Stimulated activated CD8-positive, alpha-beta memory T cell treated with anti-CD3 and anti-CD28 coated beads, Interleukin-7, amount 100 ng/mL, for 48 hours (primary cell): ENCODE results near the gene KCNN3.
"Not testable (repeated sequence)": the region's sequence is repeated elsewhere in the genome, so short reads cannot be mapped to it uniquely, and the experiment has no call there.

Experiments used
- DNase-seq, 2 donors: peaks; one replicate each; pipeline ENCODE4 v3.0.0-alpha.2; 2020; ENCODE audit warnings: low read depth in 1 of 2; ENCODE audit errors: extremely low read depth in 1 of 2

KCNN3 gene

DNA sequence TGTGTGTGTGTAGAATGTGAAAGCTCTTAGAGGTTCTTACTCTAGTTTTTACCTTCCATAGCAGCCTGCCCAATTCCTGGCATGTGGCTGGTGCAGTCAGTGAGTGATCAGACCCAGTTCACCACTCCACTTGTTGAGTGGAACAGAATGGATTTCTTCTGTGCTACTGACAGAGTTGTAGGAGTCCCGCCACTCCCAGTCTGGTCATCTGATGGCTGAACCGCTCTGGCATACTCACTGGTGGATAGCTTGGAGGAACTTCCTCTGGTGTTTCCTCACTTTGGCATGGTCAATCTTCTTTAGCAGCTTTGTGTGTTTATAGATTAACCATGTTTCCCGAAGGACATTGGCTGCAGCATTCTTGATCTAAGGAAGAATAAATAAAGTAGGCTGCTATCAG is 155.4 kb downstream of the KCNN3 start:
- DNase-seq = no peak

DNA sequence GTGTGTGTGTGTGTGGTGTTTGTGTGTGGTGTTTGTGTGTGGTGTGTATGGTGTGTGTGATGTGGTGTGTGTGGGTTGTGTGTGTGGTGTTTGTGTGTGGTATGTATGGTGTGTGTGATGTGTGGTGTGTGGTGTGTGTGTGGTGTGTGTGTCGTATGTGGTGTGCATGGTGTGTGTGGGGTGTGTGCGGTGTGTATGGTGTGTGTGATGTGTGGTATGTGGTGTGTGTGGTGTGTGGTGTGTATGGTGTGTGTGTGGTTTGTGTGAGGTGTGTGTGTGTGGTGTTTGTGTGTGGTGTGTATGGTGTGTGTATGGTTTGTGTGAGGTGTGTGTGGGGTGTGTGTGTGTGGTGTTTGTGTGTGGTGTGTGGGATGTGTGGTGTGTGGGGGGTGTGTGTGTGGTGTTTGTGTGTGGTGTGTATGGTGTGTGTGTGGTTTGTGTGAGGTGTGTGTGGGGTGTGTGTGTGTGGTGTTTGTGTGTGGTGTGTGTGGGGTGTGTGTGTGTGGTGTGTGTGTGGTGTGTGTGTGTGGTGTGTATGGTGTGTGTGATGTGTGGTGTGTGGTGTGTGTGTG is 155.9 kb downstream of the KCNN3 start:
- DNase-seq = no peak

DNA sequence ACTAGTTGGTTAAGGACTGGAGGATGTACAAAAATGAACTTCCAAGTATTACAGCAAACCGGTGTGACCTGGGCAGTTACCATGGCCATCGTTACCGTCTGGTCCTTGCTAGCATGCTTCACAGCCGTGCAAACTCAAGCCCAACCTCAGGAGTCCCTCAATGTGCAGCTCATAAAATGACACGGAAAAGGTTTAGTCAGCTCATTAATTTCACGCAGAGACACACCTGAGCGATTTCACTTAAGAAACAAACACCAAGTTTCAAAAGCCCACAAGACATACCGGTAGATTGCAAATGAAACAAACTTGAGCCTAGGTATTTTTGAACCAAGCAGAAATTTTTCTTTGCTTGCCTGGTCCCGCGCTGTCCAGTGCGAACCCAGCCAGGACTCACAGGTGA is 157.1 kb downstream of the KCNN3 start:
- no peak for DNase-seq

DNA sequence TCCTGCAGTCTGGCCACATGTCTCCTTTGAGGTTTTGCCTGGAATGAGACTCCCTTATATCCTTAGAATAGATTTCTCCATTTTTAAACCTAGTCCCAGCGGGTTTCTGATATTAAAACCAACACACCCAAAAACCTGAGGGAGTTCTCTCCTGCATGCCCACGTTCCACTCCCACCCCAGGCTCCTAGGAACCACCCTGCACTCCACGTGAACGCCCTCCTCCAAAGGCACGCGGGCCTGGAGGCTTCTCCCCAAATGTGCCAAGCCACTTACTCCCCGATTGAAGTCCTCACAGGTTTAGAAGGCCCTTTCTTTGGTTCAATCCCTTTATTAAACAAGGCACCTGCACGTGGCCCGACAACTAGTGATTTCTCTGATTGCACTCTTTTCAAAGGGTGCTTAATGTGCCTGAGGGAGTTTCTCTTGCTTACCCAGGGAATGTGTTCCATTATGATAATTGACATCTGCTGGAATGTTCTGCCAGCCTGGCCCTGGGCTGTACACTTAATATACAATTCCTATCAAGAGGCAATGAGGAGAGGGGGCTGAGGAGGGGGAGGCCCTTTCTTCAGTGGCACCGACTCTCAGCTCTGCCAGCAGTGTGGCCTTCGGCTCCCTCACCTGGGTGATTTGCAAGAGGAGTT is 157.8 kb downstream of the KCNN3 start:
- no peak for DNase-seq

DNA sequence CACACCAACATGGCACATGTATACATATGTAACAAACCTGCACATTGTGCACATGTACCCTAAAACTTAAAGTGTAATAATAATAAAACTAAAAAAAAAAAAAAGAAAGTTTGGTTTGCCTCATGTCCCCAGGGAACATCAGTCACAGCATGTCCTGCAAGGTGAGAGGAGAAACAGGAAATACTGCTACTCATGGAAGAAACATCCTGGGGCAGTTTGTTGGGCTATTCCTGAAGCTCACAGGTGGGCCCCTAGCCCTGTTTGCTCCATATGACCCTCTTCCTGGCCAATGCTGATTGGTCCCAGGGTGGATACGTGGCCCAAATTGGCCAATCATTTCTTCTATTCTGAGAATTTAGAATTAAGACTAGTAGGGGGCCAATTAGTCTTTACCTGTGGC is 158.7 kb downstream of the KCNN3 start:
- DNase-seq = no peak

DNA sequence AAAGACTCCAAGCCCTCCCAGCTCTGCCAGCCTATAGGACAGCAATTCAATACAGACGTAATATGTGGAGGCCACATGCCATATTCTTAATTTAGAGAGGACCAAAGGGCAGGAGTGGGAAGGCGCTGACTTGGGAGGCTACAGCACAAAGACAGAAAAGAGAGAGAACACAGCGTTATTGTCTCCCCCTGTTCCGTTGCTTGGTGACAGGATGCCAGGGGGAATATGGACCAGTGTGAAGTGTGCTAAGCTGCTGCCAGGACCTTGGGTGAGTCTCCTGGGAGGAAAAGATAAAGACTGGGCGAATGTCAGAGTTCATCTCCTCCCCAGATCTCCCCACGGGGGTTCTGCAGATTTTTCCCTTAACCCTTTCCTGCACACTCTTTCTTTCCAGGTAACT is 160.0 kb downstream of the KCNN3 start:
- DNase-seq = no peak

DNA sequence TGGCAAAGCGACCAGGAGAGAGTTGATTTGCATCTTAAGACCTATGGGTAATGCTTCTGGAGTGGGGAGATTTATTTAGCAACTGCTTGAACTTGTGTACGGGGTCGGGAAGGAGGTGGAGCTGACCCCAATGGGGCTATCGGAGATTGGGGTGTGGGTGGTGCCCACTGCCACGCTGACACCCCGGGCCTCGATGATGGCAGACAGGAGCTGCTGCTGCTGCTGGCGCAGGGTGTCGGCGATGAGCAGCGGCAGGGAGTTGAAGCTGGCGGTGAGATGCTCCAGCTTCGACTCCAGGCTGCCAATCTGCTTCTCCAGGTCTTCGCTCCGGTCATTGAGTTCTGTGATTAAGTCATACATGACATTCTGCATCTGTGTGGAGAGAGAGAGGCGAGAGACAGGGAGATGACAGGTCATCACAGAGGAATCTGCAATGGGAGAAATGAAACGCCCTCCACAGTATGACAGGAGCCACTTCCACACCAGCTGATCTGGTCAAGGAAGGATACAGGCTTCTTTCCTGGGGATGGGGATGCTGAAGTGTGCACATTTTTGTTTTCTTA is 162.1 kb downstream of the KCNN3 start:
- no peak for DNase-seq

DNA sequence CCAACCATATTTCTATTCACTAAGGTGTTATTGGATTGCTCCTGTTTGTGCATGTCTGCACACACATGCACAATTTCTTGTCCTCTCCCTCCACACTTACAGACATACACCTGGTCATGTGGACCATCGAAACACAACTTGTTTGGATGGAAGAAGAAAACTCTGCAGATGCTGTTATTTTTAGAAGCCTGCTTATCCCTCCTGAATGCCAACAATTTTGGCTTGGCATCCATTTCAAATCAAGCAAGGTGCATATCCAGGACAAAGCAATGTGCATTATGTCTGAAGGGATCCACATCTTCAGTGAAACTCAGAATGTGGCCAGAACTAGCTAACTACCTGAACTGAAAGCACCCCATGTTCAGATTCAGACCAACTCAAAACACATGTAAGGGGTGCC is 163.2 kb downstream of the KCNN3 start:
- no peak for DNase-seq

DNA sequence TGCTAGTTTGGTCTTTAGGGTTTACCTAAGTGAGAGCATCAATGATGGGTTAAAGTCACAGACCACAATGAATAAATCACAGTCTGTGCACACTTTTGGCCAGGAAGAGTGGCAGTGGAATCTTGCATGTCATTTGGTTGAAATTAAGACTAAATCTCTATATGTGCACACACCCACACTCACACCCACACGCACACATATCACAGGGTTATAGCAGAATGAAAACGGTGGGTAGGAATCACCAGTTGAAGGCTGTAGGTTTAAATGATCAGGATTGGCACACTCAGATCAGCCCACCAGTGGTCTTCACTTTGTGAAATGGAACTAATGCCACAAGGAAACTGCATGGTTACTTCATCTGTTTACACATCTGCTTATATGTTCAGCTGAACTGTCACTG is 164.5 kb downstream of the KCNN3 start:
- DNase-seq = no peak

DNA sequence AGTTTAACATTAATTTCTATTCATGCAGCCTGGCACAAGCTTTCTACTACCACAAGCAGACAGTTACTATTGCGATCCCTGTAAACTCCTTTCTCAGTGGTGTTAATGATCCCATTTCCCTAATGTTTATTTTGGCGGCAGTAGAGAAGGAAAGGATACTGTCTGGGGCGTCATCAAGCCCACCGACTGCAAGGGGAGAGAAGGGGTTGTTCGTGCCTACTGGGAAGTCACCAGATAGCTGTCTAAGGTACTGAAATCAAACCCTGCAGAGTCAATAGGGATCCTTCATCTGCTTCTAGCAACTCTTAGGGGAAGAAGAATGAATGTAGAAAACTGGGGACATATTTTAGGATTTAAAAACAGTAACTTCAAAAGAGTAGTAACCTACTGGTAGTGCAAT is 166.9 kb downstream of the KCNN3 start:
- no peak for DNase-seq

DNA sequence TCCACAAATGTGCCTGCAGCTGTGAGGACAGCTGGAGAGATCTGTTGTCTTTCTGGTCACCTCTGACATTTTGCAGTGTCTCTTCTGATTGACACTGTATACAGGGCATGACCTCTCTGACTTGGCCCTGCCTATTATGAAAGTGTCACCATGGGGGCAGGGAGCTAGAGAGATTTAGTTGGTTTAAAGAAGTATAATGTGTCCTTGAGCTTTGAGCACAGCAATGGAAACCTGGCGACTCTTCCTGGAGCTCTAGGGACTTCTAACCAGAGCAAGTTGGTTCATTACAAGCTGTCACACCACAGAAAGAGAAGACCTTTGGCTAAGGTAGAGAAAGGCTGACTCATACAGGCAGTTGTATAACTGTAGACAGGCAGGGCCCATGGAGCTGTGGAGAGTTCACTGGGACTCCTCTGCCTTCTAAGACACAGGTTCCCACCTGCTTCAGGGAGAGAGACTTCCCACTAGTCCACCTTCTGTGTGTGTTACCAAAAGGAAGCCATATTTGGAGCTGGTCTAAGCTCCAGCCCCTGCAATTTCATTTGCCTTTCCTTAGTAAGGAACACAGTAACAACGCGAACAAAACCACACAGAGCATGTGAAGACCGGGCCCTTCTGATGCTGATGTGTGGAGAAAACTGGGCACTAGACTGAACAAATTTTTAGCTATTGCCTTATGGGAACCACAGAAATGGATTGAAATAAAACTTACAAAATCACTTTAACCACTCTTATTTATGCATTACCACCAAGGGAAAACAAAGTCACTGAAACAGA is 171.6 kb downstream of the KCNN3 start:
- no peak for DNase-seq

DNA sequence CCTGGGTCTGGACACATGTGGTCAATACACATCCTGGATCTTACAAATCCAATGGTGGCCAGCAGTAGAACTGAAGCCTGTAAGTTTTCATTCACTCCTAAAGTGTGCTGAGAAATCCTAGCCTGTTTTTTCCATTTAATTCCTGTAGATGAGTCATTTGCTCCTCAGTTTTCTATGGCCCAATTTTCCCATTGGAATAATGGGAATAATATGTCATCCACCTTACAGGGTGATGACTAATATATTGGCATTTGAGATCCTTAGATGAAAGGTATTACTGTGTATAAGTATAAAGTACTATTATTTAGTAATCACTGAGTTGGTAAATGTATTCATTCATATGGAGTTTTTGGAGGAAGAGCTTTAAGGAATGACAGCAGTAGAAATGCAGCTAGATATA is 172.4 kb downstream of the KCNN3 start:
- DNase-seq = no peak

DNA sequence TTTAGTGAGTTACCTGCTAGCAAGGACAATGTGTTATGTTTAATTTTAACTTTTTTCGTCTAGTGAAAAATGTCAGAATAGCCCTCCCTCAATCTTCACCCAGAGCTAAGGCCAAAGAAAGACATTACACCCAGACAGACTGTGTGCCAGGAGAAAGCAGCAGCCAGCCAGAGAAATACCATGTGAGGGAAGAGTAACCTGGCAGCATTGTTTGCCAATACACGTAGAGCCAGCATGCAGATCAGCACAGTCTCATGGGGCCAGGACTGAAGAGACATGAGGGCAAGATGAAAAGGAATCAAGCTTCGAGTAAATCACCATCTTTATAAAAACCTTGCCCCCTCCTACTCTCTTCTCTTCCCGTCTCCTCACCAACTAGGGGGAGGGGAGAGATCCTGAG is 173.6 kb downstream of the KCNN3 start:
- DNase-seq = no peak

DNA sequence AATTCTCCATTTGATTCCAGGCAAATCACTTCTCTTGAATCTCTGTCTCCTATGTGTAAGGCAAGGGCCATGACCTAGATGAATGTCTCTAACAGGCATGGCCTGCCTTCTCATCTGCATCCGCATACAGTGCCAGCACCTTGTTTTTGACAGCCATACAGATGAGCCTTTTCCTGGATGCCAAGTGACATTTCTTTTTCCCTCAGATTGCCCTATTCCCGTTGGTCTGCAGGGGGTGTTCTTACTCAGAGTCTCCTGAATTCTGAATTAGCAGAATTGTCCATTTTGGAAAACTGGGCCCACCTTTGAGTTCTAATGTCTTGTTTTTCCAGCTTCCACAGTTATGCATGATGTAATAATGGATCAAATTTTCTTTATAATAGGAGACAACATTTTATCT is 174.1 kb downstream of the KCNN3 start:
- DNase-seq = no peak

DNA sequence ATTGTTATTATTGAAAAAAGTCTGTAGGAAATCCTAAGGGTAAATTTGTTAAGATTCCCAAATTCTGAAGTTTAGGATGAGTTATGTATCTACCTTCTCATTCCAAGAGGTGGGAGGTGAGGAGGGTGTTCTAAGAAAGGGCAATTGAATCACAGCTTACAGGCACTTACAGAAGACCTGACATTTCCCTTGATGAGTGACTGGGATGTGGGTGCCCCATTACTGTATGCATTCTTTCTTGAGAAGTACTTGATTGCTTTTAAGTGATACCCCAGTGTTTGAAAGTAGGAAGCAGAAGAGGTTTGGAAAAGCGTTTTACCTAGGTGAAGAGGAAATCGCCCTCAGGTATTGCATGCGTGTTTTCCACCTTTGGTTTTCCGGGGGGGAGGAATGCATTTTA is 175.1 kb downstream of the KCNN3 start:
- no peak for DNase-seq

DNA sequence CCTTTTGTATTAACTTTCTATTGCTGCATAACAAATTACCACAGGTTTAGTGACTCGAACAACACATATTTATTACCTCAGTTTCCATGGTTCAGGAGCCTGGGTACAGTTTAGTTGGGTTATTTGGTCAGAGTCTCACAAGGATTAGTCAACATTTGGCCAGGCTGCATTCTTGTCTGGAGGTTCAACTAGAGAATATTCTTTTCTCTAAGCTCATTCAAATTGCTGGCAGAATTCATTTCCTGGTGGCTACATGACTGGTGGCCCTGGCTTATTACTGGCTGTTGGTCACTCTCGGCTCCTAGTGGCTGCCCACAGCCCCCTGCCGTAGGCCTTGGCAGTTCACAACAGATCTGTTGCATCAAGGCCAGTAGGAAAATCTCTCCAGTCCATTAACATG is 181.0 kb downstream of the KCNN3 start:
- no peak for DNase-seq

DNA sequence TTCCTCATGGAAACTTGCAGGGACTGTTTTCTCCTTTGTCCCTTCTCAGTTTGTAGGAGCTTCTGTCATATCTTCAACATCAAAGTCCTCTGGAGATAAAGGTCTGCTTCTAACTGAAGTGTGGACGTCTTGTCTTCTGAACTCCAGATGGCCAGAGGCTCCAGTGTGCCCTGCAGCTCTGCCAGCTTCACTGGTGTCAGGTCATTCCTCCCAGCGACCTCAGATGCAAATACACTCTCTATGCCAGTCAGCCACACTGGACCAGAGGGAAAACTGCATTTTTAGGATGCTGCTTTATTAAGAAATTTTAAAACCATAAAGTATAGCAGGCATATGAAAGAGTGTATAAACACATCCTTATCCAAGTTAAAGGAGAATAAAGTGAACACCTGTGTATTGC is 183.6 kb downstream of the KCNN3 start:
- no peak for DNase-seq

DNA sequence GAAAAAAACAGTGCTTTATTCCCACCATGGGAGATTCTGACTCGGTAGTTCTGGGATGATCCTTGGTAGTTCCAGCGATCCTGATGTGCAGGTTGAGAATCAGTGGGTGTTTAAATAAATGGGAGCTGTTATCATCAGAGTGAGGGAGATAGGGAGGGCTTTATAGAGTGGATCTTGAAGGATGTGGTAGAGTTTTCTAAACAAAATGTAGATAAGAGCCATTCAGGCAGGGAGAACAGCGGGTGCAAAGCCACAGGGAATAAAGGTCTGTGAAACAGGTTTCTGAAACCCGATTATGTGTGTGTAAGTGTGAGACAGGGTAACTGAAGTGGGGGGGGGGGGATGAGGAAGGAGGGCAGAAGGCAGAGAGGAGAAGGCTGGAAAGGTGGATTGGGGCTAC is 186.3 kb downstream of the KCNN3 start:
- no peak for DNase-seq

DNA sequence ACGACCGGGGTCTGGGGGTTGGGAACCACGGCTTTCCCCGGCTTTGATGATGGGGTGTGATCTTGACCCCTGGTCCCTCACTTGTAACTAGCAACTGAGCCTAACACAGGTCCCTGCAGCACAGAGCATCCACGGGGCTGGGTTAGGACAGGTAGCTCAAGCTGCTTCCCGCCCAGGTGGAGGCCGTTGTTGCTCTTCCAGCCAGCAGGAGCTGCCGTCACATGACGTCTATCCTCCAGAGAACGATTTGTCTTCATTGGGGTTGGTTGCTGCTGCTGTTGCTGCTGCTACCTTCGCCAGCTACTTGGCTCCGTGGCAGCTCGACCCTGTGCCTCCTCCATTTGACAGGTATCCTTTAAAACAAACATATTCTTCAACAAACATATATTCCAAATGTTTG is 187.8 kb downstream of the KCNN3 start:
- no peak for DNase-seq

DNA sequence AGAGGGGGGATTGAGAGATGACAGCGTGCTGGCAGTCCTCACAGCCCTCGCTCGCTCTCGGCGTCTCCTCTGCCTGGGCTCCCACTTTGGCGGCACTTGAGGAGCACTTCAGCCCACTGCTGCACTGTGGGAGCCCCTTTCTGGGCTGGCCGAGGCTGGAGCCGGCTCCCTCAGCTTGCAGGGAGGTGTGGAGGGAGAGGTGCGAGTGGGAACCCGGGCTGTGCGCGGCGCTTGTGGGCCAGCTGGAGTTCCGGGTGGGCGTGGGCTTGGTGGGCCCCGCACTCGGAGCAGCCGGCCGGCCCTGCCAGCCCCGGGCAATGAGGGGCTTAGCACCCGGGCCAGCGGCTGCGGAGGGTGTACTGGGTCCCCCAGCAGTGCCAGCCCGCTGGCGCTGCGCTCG is 192.2 kb downstream of the KCNN3 start:
- not testable (repeated sequence) for DNase-seq

DNA sequence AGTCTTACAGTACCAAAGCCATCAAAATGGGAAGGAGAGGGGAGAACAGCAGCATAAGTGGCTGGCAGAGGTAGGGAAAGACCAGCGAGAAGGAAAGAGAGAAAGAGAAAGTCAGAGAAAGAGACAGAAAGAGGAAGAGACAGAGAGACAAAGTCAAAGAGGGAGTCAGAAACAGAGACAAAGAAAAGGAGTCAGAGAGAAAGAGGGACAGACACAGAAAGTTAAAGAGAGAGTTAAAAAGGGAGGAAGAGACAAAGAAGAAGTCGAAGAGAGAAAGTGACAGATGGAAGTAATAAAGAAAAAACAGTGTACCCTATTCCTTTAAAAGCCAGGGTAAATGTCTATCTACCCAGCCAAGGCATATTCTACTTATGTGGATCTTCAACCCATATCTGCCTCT is 193.2 kb downstream of the KCNN3 start:
- not testable (repeated sequence) for DNase-seq

DNA sequence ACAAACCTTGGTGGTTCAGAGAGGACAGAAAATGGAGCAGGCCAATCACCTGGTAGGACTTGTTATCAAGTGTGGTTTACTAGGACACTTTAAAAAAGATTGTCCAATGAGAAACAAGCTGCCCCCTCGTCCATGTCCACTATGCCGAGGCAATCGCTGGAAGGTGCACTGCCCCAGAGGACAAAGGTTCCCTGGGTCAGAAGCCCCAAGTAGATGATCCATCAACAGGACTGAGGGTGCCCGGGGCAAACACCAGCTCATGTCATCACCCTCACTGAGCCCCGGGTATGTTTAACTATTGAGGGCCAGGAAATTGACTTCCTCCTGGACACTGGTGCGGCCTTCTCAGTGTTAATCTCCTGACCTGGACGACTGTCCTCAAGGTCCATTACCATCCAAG is 195.6 kb downstream of the KCNN3 start:
- not testable (repeated sequence) for DNase-seq
